Measurements from ENCODE around the gene MFGE8. TPM values are rescaled to one million over a fixed set of nuclear protein-coding genes. Genes with fewer than 3 reads are reported as not detected.

Gene MFGE8
- total and polyA plus RNA-seq, 9 of the 15 experiments (the other 6 are each of a cell fraction or from before 2014, with no cell fraction given): 2.3 to 142 (median 62.3) TPM

GRCh38 chr15:88872106-88872505 is 41.1 kb downstream of the MFGE8 start:
- H3K36me3 ChIP-seq (ENCODE audit: control insufficient read depth, insufficient read depth, low read length): no peaks in the 10 kb centered on the region
- ATAC-seq (no peak), FAIRE-seq (no peak), DNase-seq (ENCODE audit: extremely low read depth in 1 of 4, low spot score in 3 of 4) (no peak)
- POLR2A ChIA-PET: interaction anchor here (0.6 to 1.6 kb wide), 3 partner anchors 20 to 530 kb away, joined by 3 to 5 read pairs (median 3); no protein-coding TSS in a partner anchor
- in situ Hi-C loops (cut with MboI): no loop called here
- H3K4me2 ChIP-seq (ENCODE audit: insufficient read depth, low read length): no peak overlapping the region
- H3K4me1 ChIP-seq (replicated peaks in 1 of 2; ENCODE audit: control insufficient read depth in 2 of 2, insufficient read depth in 2 of 2, low read length in 2 of 2): peaks cover 8 to 18% of the 10 kb centered on the region in 2 experiments; a peak in 4 of 5 replicates
- no peak overlapping the region for H2AFZ ChIP-seq (ENCODE audit: low read depth, low read length)
- H3K9me1 ChIP-seq (ENCODE audit: control insufficient read depth, insufficient read depth, low read length): peaks cover 5% of the 10 kb centered on the region
- H3K9ac ChIP-seq (ENCODE audit: insufficient read depth in 1 of 2, low read depth in 2 of 2, low read length in 2 of 2): no peak overlapping the region; a peak in 1 of 4 replicates
- peaks cover 5% of the 10 kb centered on the region for H4K20me1 ChIP-seq (replicated peaks; ENCODE audit: control insufficient read depth, insufficient read depth, low read length)
- H3K27ac ChIP-seq (ENCODE audit: extremely low read depth, low read depth, low read length): no peak overlapping the region
- CTCF ChIA-PET (ENCODE audit: low intra/inter-chr PET ratio): no interaction called here
- 0% methylated on average over 6 of the region's 6 CpGs for WGBS (ENCODE audit: insufficient coverage, low coverage, missing lambda C conversion rate)
- H3K4me3 ChIP-seq: no peak overlapping the region
- TF ChIP-seq SIN3B (IDR thresholded peaks at IDR 0.05; ENCODE audit: low read depth) (no peak), GTF2E2 (tag; IDR thresholded peaks at IDR 0.05) (no peak), TBL1XR1 (IDR thresholded peaks at IDR 0.05; ENCODE audit: low read length in 2 of 2) (no peak), NUFIP1 (IDR thresholded peaks at IDR 0.05; ENCODE audit: partially characterized antibody) (no peak), TAF7 (tag; IDR thresholded peaks at IDR 0.05) (no peak), ZNF274 (IDR thresholded peaks at IDR 0.05; ENCODE audit: borderline replicate concordance, low read depth, low read length) (no peak), ATF3 (IDR thresholded peaks at IDR 0.05) (no peak), ATF3 (CRISPR knock-in tag; conservative IDR thresholded peaks at IDR 0.05) (no peak)
- H3K9me3 ChIP-seq (replicated peaks; ENCODE audit: control insufficient read depth, insufficient read depth, low read depth, low read length): no peaks in the 10 kb centered on the region
- intact Hi-C loops (cut with micrococcal nuclease): loop anchor here (5.0 kb wide), 1 partner anchor 35 kb away; no protein-coding TSS in a partner anchor
- BruUV-seq (replicated peaks): no TSS peak
- H3K27me3 ChIP-seq (ENCODE audit: control insufficient read depth in 2 of 2, insufficient read depth in 2 of 2, low read length in 2 of 2): peaks cover 41 to 69% of the 10 kb centered on the region in 2 experiments; a peak in 4 of 5 replicates
- H3K79me2 ChIP-seq (ENCODE audit: control insufficient read depth, insufficient read depth, low read length): no peaks in the 10 kb centered on the region

Data from K562 (cell line).